Fibroblast of pulmonary artery (primary cell): ENCODE measurements around the gene CIRBP.

ENCODE experiments used
- DNase-seq: peaks from one replicate; pipeline ENCODE4 v3.0.0-alpha.2; 2010; ENCODE audit warnings: low read depth
- H3K4me3 ChIP-seq: replicated peaks from 2 replicates; pipeline ENCODE4 v1.5.1; 2011; ENCODE audit warnings: low read depth, mild to moderate bottlenecking, control low read depth, low read length, moderate library complexity
- CTCF ChIP-seq: IDR thresholded peaks from 2 replicates; pipeline ENCODE4 v1.5.1; 2011; ENCODE audit warnings: mild to moderate bottlenecking, control low read depth, low read length, inconsistent platforms; ENCODE audit errors: missing control alignments

Gene CIRBP

GRCh38 chr19:1280636-1281568, 11.8 kb downstream of the CIRBP start:
- TF ChIP-seq CTCF: no peak
- DNase-seq: no peak
- no peak overlapping the region for H3K4me3 ChIP-seq

DNA sequence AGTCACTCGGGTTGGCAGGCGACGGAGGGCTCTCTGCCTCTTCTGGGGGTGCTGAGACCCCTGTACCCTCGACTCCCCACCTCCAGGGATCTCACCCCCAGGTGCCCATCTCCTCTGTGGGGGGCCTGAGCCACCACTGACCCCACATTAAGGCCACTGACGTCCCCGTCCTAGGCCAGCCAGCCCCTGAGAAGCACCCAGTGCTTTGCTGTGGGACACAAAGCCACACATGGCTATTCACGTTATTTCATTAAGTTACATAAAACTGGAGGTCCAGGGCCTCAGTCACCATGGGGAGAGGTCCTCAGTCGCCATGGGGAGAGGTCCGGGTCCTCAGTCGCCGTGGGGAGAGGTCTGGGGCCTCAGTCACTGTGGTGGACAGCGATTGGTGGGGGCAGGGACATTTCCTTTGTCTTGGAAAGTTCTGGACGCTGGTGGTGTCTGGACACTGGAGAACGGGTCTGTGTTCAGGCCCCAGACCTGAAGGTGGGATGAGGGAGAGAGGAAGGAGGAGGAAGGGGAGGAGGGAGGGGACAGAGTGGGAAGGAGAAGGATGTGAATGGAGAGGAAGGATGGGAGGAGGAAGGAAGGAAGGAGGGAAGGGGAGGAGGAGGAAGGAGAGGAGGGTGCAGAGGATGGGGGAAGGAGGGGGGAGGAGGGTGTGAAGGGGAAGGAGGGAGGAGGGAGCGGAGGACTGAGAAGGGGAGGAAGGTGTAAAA, 12.6 kb downstream of the CIRBP start:
- TF ChIP-seq CTCF: no peak
- no peak for DNase-seq
- no peak overlapping the region for H3K4me3 ChIP-seq

- no peak overlapping the region for H3K4me3 ChIP-seq
- no peak for DNase-seq
- no peak for TF ChIP-seq CTCF
Measured at GRCh38 chr19:1282588-1283206, 13.6 kb downstream of the CIRBP start.

DNA sequence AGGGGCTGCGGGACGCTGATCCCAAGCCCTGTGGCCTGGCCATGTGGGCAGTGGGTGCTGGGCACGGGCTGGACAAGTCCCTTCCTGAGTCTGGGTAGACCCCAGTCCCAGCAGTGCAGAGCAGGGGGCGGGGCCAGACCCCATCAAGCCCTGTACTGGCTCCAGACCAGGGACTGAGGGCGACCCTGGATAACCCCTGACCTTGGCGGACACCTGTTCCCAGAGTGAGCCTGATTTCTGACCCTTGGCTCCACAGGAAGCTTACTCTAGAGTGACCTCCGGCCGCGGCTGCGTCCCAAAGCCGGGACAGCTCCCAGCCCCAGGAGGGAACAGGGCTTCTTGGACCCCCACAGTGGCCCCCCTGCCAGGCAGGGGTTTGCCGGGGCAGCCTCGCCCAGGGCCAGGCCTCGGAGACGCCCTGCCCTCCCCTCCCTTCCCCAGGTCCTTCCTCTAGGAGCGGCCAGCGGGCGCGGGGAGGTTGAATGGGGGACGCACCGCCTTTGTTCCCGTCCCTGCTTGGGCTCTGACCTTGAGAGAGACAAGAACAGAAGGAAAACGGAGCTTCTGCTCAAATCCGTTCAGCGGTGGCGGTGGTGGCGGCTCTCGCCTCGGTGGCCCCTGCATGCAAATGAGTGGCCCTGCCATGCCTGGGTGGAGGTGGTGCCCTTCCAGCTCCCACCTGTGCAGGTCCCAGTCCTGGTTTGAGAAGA, 14.2 kb downstream of the CIRBP start:
- no peak for TF ChIP-seq CTCF
- no peak overlapping the region for H3K4me3 ChIP-seq
- DNase-seq: no peak

GRCh38 chr19:1283917-1284292, 14.8 kb downstream of the CIRBP start:
- no peak for TF ChIP-seq CTCF
- H3K4me3 ChIP-seq: no peak overlapping the region

GRCh38 chr19:1284293-1284978, 15.3 kb downstream of the CIRBP start:
- TF ChIP-seq CTCF: no peak
- DNase-seq: no peak
- no peak overlapping the region for H3K4me3 ChIP-seq

More at GRCh38 chr19:1283917-1284292, 14.8 kb downstream of the CIRBP start:
- DNase-seq: no peak
